Skeletal muscle satellite cell (primary cell): Measurements from ENCODE around the gene ALOXE3.
A peak's percentile ranks its signal among the peaks of the same experiment; 100 is the strongest.

ENCODE experiments used
- H3K27me3 ChIP-seq: 2 replicates; pipeline ENCODE4 v1.7.0; 2013; ENCODE audit warnings: low read length; ENCODE audit not compliant: control insufficient read depth, insufficient read depth
- H3K36me3 ChIP-seq: 2 replicates; pipeline ENCODE4 v1.7.0; 2013; ENCODE audit warnings: mild to moderate bottlenecking, control low read depth, low read length; ENCODE audit not compliant: insufficient read depth
- H3K4me1 ChIP-seq: 2 replicates; pipeline ENCODE4 v1.7.0; 2013; ENCODE audit warnings: low read length; ENCODE audit not compliant: control insufficient read depth, insufficient read depth
- H3K4me2 ChIP-seq: 2 replicates; pipeline ENCODE4 v1.7.0; 2013; ENCODE audit warnings: mild to moderate bottlenecking, low read length
- H3K4me3 ChIP-seq: 2 replicates; pipeline ENCODE4 v1.7.0; 2013; ENCODE audit warnings: low read length
- H3K9ac ChIP-seq: 2 replicates; pipeline ENCODE4 v1.7.0; 2013; ENCODE audit warnings: mild to moderate bottlenecking, low read depth, low read length, moderate library complexity
- H3K9me3 ChIP-seq: replicated peaks from 2 replicates; pipeline ENCODE4 v1.7.0; 2013; ENCODE audit warnings: mild to moderate bottlenecking, control low read depth, low read length

ALOXE3 gene

DNA sequence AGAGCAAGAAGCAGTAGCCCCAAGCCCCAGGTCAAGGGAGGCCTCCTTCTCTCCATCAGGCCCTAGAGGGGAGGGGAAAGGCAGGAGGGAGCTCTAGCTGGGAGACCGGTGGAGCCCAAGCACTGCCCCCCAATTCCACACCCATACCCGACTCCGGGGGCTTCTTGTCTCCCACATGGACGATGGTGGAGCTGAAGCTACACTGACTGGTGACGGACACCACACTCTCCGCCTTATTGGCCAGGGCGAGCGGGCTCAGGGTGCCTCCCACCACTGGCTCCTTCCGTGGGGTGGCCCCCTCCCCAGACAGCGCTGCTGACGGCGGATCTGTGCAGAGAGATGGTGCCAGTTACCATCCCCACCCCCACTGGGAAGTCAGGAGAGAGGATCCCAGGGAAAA, 27.5 kb upstream of the ALOXE3 start:
- peaks cover 94% of the 10 kb centered on the region for H3K36me3 ChIP-seq
- H3K9ac ChIP-seq, result no peak overlapping the region
- H3K27me3 ChIP-seq, result no peaks in the 10 kb centered on the region
- H3K4me3 ChIP-seq, result no peak overlapping the region
- no peaks in the 10 kb centered on the region for H3K9me3 ChIP-seq
- no peak overlapping the region for H3K4me2 ChIP-seq
- H3K4me1 ChIP-seq, result peaks cover 11% of the 10 kb centered on the region

DNA sequence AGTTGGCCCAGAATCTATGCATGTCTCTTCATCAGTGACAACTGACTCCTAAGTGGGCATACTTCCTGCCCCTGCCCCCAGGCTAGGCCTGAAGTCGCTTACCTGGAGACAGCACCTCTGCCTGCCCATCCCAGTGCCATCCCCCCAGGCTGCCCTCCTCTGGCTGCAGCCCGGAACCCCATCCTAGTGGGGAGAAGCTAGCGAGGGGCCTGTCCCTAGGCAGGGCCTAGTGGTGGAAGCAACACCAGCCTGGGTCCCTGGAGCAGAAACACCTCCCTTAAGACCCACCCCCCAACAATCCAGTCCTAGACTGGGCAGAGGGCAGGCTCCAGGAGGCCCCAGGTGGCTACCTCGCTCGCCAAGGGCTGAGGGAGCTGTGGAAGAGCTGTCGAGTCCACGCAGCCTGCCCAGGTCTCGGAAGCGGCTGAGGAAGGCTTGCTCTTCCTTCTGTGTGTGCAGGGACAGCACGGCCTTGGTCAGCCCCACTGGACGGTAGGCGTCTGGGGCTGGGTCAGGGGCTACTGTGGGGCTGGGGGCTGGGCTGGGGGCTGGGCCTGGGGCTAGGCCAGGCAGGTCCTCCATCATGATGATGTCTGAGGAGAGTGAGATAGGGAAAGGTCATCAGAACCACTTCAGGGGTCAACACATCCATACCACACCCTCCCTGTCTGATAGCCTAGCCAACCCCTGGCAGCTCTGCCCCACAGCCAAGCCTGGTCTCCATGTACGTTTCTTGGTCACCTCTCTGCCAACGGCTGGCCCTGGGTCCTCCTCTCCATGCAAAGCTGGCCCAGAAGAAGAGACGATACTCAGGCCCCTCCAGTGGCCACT, 26.3 kb upstream of the ALOXE3 start:
- H3K4me1 ChIP-seq, result no peaks in the 10 kb centered on the region
- H3K4me3 ChIP-seq, result no peak overlapping the region
- H3K9ac ChIP-seq, result no peak overlapping the region
- H3K9me3 ChIP-seq, result no peaks in the 10 kb centered on the region
- no peaks in the 10 kb centered on the region for H3K27me3 ChIP-seq
- peaks cover 94% of the 10 kb centered on the region for H3K36me3 ChIP-seq
- H3K4me2 ChIP-seq, result no peak overlapping the region

DNA sequence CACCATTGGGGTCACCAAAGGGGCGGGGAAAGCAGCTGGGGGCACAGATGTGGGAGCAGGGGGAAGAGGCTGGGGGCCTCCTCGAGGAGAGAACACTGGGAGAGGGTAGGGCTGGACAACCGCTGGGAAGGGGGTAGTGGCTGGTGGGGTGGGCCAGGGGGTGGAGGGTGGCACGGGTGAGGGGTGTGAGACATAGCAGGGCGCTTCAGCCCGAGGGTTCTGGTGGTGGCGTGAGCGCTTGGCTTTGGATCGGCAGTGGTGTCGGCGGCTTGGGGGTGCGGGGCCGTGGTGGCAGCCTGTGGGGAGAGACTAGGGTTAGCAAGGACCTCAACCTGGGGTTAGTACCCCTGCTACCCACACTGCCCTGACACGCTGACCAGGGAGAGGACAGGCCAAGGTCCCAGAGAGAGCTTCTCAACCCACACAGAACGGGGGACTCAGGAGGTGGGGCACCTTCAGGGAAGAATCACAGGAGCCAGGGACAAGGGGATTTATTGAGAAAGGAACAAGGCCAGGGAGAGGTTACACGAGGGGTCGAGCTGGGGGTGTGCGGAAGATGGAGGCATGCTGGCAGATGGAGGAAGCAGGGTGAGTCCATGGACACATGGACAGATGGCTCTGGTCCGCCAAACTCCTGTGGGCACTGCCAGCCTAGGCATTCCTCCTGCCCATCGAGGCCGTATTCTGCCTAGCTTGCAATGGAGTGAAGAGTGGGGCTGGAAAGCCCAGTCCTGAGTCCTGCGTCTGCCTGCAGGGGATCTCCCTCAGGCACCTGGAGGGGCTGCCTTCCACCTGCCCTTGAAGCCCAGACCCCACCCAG, 25.5 kb upstream of the ALOXE3 start:
- H3K9ac ChIP-seq, result no peak overlapping the region
- H3K36me3 ChIP-seq, result peaks cover 89% of the 10 kb centered on the region
- H3K4me3 ChIP-seq, result no peak overlapping the region
- no peak overlapping the region for H3K4me2 ChIP-seq
- no peaks in the 10 kb centered on the region for H3K4me1 ChIP-seq
- no peaks in the 10 kb centered on the region for H3K27me3 ChIP-seq
- H3K9me3 ChIP-seq, result no peaks in the 10 kb centered on the region

DNA sequence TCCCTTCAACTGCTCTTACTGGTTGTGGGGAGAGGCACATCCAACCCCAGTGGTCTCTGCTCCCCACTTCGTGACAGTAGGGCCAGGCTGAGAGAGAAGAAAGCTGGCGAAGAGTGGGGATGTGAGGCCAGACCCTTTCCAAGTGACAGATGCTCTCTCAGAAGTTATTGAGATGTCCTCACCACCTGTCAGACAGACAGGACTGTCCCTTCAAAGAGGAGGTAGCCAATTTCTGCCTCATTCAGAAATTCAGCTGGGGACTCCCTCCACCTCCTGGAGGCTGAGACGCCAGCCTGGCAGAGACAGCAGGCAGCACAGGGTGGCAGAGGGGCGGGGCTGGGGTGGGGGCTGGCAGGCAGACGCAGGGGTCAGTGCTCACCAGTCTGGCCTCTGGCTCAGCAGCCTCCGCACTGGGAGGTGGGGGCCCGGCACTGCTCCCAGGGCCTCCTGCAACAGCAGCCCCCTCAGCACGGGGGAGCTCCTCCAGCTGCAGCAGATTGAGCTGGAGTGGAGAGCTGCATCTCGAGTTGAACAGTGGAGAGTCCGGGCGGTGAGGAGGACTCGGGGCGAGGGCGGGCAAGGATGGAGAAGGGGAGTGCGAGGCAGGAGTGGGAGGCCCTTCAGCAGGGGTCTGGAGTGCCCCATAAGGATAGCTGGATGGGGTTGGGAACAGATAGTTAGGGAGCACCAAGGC, 24.7 kb upstream of the ALOXE3 start:
- Histone ChIP-seq H3K4me3 (no peak overlapping the region), H3K4me1 (peaks cover 4% of the 10 kb centered on the region), H3K4me2 (no peak overlapping the region), H3K27me3 (no peaks in the 10 kb centered on the region), H3K36me3 (peaks cover 81% of the 10 kb centered on the region), H3K9me3 (no peaks in the 10 kb centered on the region), H3K9ac (no peak overlapping the region)

DNA sequence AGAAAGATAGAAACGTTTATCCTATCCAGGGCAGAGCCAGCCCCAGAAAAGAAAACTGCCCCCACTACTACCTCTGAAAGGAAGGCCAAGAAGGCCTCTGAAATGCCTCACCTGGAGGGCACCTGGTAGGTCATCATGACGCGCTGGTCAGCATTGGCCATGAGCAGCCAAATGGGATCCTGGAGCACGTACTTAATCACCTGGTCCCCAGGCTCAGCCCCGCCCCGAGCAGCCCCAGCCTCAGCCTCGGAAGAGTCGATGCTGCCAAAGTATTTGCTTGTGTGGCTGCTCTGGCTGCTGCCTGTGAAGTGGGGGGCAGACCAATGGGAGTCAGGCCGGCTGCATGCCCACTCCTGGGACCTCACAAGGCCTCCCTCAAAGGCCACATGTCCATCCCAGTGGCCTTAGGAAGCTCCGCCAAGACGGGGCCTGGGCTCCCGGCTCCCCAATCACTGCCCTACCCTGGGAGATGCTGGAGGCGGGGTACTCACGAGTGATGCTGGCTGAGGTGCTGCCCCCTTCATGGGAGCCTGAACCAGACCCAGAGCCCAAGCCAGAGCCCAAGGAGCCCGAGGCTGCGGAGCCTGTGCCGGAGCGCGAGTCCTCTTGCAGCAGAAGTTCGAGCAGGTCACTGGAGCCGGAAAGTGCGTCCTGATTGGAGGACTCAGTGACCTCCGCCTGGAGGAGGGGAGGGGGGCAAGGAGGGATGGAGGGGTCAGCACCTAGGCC, 24.0 kb upstream of the ALOXE3 start:
- Histone ChIP-seq H3K4me1 (peaks cover 5% of the 10 kb centered on the region), H3K9ac (no peak overlapping the region), H3K27me3 (no peaks in the 10 kb centered on the region), H3K9me3 (no peaks in the 10 kb centered on the region), H3K36me3 (peaks cover 74% of the 10 kb centered on the region), H3K4me2 (no peak overlapping the region), H3K4me3 (no peak overlapping the region)

DNA sequence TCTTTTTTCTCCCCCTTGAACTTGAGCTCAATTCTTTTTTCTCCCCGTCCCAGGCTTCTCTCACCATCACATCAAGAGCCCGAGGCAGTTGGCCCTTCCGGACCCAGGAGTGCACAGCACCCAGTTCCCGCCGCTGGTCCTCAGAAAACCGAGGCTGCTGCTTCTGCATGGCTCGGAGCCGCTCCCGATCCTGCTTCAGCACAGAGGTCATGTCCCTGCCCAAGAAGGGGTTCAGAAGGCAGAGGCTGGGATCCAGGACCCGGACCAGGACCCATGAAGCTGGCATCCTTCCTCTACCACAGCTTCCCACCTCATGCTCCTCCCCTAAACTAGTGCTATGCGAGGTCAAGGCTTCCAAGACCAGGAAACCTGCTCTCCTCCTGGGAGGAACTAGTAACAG, 23.4 kb upstream of the ALOXE3 start:
- H3K4me1 ChIP-seq, result peaks cover 5% of the 10 kb centered on the region
- H3K9ac ChIP-seq, result no peak overlapping the region
- no peak overlapping the region for H3K4me3 ChIP-seq
- peaks cover 68% of the 10 kb centered on the region for H3K36me3 ChIP-seq
- H3K27me3 ChIP-seq, result no peaks in the 10 kb centered on the region
- H3K4me2 ChIP-seq, result no peak overlapping the region
- no peaks in the 10 kb centered on the region for H3K9me3 ChIP-seq

DNA sequence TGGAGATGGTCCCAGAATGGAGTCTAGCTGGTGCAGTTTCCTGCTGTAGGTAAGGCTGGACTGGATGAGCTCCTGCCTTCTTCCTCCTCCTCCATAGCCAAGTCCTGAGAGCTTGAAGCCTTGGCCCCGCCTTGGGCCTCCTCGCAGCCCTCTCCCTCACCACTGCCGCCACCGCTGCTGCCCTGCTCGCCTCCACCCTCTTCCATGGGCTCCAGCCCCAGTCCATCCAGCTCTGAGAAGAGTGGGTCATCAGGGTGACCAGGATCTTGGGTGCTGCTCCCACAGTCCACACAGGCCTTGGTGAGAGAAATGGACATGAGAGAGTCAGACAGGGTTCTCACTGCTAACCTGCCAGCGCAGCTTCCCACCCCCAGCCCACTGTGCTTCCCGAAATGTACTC, 22.7 kb upstream of the ALOXE3 start:
- no peaks in the 10 kb centered on the region for H3K27me3 ChIP-seq
- no peaks in the 10 kb centered on the region for H3K9me3 ChIP-seq
- H3K36me3 ChIP-seq, result peaks cover 61% of the 10 kb centered on the region
- H3K4me3 ChIP-seq, result no peak overlapping the region
- H3K4me1 ChIP-seq, result peaks cover 5% of the 10 kb centered on the region
- H3K4me2 ChIP-seq, result no peak overlapping the region
- H3K9ac ChIP-seq, result no peak overlapping the region

DNA sequence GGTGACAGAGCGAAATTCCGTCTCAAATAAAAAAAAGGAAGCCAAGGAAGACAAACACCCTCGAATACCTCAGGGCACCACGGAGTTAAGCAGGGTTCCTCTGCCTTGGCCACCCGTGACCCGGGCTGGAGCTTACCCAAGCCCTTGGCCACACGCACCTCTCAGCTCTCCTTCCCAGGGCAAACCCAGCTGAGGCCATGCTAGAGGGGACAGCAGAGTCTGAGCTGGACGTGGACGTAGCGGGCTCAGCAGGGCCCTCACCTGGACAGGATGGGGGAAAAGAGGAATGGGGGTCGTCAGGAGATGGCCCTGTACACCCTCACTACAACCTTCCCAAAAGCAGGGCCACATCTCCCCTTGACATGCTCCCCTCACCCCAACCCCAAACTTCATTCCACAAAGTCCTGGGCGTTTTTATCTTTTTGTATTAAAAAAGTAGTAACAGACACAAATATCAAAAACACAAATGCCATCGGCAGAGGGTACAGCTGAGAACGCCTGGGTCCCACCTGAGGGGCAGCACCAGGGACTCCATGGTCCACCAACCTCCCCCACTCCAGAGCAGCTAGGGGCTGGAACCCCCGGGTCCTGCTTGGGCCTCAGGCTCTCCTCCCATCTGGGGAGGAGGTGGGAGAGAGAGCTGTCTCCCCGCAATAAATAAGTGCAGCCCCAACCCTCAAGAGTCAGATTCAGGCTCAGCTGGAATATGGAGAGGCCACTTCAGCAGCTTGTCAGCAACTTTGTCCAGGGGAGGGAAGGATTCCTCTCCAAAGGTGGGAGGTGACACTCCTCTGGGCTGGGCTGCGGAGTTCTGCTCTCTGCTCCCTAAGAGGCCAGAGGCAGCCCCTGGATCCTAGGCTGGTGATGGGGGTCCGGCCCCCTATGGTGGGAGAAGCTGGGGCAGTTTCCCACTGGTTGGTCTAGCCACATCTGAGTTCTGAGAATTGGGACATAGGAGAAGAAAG, 22.0 kb upstream of the ALOXE3 start:
- H3K4me2 ChIP-seq, result no peak overlapping the region
- no peaks in the 10 kb centered on the region for H3K9me3 ChIP-seq
- H3K36me3 ChIP-seq, result peaks cover 54% of the 10 kb centered on the region
- no peaks in the 10 kb centered on the region for H3K27me3 ChIP-seq
- no peak overlapping the region for H3K4me3 ChIP-seq
- H3K9ac ChIP-seq, result no peak overlapping the region
- peaks cover 5% of the 10 kb centered on the region for H3K4me1 ChIP-seq

DNA sequence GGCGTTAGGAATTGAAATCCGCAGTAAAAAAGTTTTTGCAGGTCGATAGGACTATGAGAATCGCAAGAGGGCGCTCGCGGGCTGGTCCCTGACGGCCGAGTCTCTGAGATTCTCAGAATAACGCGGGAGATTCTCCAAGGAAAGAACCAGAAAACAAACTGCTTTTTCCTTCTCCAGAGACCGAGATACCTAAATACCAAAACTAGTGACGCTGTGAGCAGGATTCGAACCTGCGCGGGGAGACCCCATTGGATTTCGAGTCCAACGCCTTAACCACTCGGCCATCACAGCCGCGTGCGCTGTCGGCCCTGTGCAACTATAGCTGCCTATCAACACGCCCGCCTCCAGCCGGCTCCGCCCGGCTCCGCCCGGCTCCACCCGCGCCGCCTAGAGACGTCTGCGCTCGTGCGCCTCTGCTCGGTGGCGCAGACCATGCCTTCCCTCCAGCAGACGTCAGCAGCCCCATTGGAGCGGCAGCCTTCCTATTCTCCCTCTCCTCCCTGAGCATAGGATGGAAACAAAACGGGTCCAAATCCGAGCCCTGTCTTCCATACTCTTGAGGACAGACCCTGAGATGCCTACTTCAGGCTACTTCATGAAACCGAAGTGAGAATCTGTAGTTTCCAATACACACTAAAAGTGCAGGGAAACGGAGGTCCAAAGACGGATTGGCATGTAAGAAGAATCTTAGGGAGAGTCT, 20.5 kb upstream of the ALOXE3 start:
- peak overlapping the region; percentile 59 for H3K9ac ChIP-seq
- H3K4me3 ChIP-seq, result peak overlapping the region; percentile 47
- peaks cover 5% of the 10 kb centered on the region for H3K4me1 ChIP-seq
- peak overlapping the region; percentile 75 for H3K4me2 ChIP-seq
- peaks cover 41% of the 10 kb centered on the region for H3K36me3 ChIP-seq
- H3K27me3 ChIP-seq, result no peaks in the 10 kb centered on the region
- H3K9me3 ChIP-seq, result no peaks in the 10 kb centered on the region

DNA sequence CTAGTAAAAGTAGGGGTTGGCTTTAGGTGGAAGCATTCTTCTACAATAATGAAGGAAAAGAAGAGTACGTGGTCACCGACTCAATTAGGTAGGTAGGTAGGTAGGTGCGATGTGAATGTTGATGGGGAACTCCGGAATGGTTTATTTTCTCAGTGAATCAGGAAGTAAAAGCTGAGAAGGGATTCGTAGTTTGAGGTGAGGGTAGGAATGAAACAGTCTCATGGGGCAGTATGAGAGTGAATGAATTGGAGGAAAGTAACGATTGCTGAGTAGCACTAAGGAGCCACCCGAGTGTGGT, 20.0 kb upstream of the ALOXE3 start:
- H3K4me3 ChIP-seq, result peak overlapping the region; percentile 21
- peak overlapping the region; percentile 21 for H3K9ac ChIP-seq
- no peaks in the 10 kb centered on the region for H3K9me3 ChIP-seq
- peak overlapping the region; percentile 72 for H3K4me2 ChIP-seq
- H3K4me1 ChIP-seq, result peaks cover 5% of the 10 kb centered on the region
- peaks cover 37% of the 10 kb centered on the region for H3K36me3 ChIP-seq
- no peaks in the 10 kb centered on the region for H3K27me3 ChIP-seq
